HepG2 (cell line): Measurements from ENCODE around the gene RNU5B-1. TPM values are rescaled to one million over a fixed set of nuclear protein-coding genes. Genes with fewer than 3 reads are reported as not detected.

Source experiments
- GABPB1 ChIP-seq: IDR thresholded peaks from 2 replicates; pipeline ENCODE4 v1.6.1; 2016; ENCODE audit warnings: mild to moderate bottlenecking, missing genetic modification reagents, moderate library complexity, missing compliant biosample characterization
- GATA4 ChIP-seq: sonication (generic); IDR thresholded peaks from 2 replicates; pipeline ENCODE4 v1.6.1; 2016; ENCODE audit warnings: antibody characterized with exemption, low read depth, borderline replicate concordance
- GZF1 ChIP-seq: sonication (generic); formaldehyde crosslinking; IDR thresholded peaks from 2 replicates; pipeline ENCODE4 v1.5.1; 2020; ENCODE audit warnings: mild to moderate bottlenecking, missing genetic modification reagents
- HMGXB4 ChIP-seq, 2 experiments: sonication (generic) in 1 of 2; formaldehyde crosslinking in 1 of 2; IDR thresholded peaks; 2 replicates each; pipeline versions ENCODE4 v1.4.0 to v1.6.1; 2018 to 2020; ENCODE audit warnings: missing genetic modification reagents in 2 of 2, borderline replicate concordance in 1 of 2, low read depth in 1 of 2, mild to moderate bottlenecking in 1 of 2, missing biosample characterization in 1 of 2
- HNRNPK ChIP-seq: fragments of 200-400 bp; formaldehyde crosslinking; IDR thresholded peaks from 2 replicates; pipeline ENCODE4 v1.6.1; 2018; ENCODE audit warnings: low read length, low read depth, moderate library complexity, mild to moderate bottlenecking; ENCODE audit not compliant: poor library complexity, severe bottlenecking
- NFIC ChIP-seq: IDR thresholded peaks from 2 replicates; pipeline ENCODE4 v1.6.1; 2012; ENCODE audit warnings: mild to moderate bottlenecking, low read length, inconsistent platforms
- TCF12 ChIP-seq, 2 experiments: fragments of 450-650 bp in 1 of 2; sonication (generic) in 1 of 2; formaldehyde crosslinking in 1 of 2; IDR thresholded peaks; 2 replicates each; pipeline versions ENCODE4 v1.6.1 to v1.8.0; 2017 to 2022; ENCODE audit warnings: antibody characterized with exemption in 1 of 2, mild to moderate bottlenecking in 1 of 2, missing genetic modification reagents in 1 of 2, moderate library complexity in 1 of 2
- ZNF431 ChIP-seq: sonication (generic); formaldehyde crosslinking; IDR thresholded peaks from 2 replicates; pipeline ENCODE4 v1.9.0; 2022; ENCODE audit warnings: missing genetic modification reagents, low read depth, mild to moderate bottlenecking, borderline replicate concordance
- ZNF441 ChIP-seq: sonication (generic); formaldehyde crosslinking; IDR thresholded peaks from 2 replicates; pipeline ENCODE4 v1.7.0; 2021; ENCODE audit warnings: missing genetic modification reagents, borderline replicate concordance
- ZNF567 ChIP-seq: sonication (generic); formaldehyde crosslinking; IDR thresholded peaks from 2 replicates; pipeline ENCODE4 v1.8.1; 2023; ENCODE audit warnings: mild to moderate bottlenecking, missing genetic modification reagents, borderline replicate concordance
- ZNF570 ChIP-seq: sonication (generic); formaldehyde crosslinking; IDR thresholded peaks from 2 replicates; pipeline ENCODE4 v1.4.0; 2020; ENCODE audit warnings: mild to moderate bottlenecking, missing genetic modification reagents, borderline replicate concordance
- polyA plus RNA-seq, 8 experiments: library from polyadenylated mRNA; depleted of rRNA in 3 of 8; stranded (reverse) in 7 of 8; unstranded in 1 of 8; fragments of >200 nt; fragmentation: Illumina TruSeq in 4 of 8; extraction: Trizol in 4 of 8; gene quantifications; 2 replicates each; pipeline versions ENCODE4 v1.2.1 to v1.2.3, GENCODE V29; 2011 to 2016; ENCODE audit warnings: low read depth in 4 of 8, missing spikeins in 1 of 8, mixed read lengths in 1 of 8; ENCODE audit not compliant: insufficient read depth in 1 of 8
- total RNA-seq, 5 experiments: library from RNA; depleted of rRNA; stranded (reverse); fragments of >200 nt; fragmentation: Illumina TruSeq; extraction: Trizol; gene quantifications; 2 replicates each; pipeline ENCODE4 v1.2.3, GENCODE V29; 2016; ENCODE audit warnings: low read depth in 1 of 5
- TF ChIP-seq, protein P1 (sequence below): sonication (generic); formaldehyde crosslinking; IDR thresholded peaks from 2 replicates; pipeline ENCODE4 v1.5.0; 2020; ENCODE audit warnings: mild to moderate bottlenecking, missing genetic modification reagents
- TF ChIP-seq, protein P2 (sequence below): sonication (generic); formaldehyde crosslinking; IDR thresholded peaks from 2 replicates; pipeline ENCODE4 v1.5.1; 2020; ENCODE audit warnings: mild to moderate bottlenecking, missing genetic modification reagents
- TF ChIP-seq, protein P3 (sequence below): sonication (generic); formaldehyde crosslinking; conservative IDR thresholded peaks from 2 replicates; pipeline ENCODE4 v1.8.0; 2022; ENCODE audit warnings: mild to moderate bottlenecking, moderate library complexity, missing genetic modification reagents
- TF ChIP-seq, protein P4 (sequence below): sonication (generic); formaldehyde crosslinking; IDR thresholded peaks from 2 replicates; pipeline ENCODE4 v1.4.0; 2020; ENCODE audit warnings: mild to moderate bottlenecking, missing genetic modification reagents

Gene RNU5B-1
- total and polyA plus RNA-seq, 2 of the 13 experiments (the other 11 are each of a cell fraction or from before 2014, with no cell fraction given), result 1,646 TPM; not detected in 1

- TF ChIP-seq, protein P1, sequence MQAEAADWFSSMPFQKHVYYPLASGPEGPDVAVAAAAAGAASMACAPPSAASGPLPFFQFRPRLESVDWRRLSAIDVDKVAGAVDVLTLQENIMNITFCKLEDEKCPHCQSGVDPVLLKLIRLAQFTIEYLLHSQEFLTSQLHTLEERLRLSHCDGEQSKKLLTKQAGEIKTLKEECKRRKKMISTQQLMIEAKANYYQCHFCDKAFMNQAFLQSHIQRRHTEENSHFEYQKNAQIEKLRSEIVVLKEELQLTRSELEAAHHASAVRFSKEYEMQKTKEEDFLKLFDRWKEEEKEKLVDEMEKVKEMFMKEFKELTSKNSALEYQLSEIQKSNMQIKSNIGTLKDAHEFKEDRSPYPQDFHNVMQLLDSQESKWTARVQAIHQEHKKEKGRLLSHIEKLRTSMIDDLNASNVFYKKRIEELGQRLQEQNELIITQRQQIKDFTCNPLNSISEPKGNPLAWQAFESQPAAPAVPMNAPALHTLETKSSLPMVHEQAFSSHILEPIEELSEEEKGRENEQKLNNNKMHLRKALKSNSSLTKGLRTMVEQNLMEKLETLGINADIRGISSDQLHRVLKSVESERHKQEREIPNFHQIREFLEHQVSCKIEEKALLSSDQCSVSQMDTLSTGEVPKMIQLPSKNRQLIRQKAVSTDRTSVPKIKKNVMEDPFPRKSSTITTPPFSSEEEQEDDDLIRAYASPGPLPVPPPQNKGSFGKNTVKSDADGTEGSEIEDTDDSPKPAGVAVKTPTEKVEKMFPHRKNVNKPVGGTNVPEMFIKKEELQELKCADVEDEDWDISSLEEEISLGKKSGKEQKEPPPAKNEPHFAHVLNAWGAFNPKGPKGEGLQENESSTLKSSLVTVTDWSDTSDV (CRISPR knock-in tag), result no peak
- no peak for TF ChIP-seq NFIC
- TF ChIP-seq GABPB1 (CRISPR knock-in tag), result no peak
- TF ChIP-seq ZNF431 (CRISPR knock-in tag), result no peak
- TF ChIP-seq HMGXB4 (CRISPR knock-in tag; IDR thresholded peaks at IDR 0.05; ENCODE audit: borderline replicate concordance in 1 of 2, low read depth in 1 of 2), result peak; percentile 61 to 89; a peak in 3 of 4 replicates
- no peak for TF ChIP-seq TCF12 (IDR thresholded peaks at IDR 0.05)
- no peak for TF ChIP-seq TCF12 (CRISPR knock-in tag; IDR thresholded peaks at IDR 0.05)
- TF ChIP-seq ZNF441 (CRISPR knock-in tag), result no peak
- no peak for TF ChIP-seq GATA4
- no peak for TF ChIP-seq GZF1 (CRISPR knock-in tag)
- peak; percentile 75 for TF ChIP-seq HNRNPK
- TF ChIP-seq, protein P2, sequence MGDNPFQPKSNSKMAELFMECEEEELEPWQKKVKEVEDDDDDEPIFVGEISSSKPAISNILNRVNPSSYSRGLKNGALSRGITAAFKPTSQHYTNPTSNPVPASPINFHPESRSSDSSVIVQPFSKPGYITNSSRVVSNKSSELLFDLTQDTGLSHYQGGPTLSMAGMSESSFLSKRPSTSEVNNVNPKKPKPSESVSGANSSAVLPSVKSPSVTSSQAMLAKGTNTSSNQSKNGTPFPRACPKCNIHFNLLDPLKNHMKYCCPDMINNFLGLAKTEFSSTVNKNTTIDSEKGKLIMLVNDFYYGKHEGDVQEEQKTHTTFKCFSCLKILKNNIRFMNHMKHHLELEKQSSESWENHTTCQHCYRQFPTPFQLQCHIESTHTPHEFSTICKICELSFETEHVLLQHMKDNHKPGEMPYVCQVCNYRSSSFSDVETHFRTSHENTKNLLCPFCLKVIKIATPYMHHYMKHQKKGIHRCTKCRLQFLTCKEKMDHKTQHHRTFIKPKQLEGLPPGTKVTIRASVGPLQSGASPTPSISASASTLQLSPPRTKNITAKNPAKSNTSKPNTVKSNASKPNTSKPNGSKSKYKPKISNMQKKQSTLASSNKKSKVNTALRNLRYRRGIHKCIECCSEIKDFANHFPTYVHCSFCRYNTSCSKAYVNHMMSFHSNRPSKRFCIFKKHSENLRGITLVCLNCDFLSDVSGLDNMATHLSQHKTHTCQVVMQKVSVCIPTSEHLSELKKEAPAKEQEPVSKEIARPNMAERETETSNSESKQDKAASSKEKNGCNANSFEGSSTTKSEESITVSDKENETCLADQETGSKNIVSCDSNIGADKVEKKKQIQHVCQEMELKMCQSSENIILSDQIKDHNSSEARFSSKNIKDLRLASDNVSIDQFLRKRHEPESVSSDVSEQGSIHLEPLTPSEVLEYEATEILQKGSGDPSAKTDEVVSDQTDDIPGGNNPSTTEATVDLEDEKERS (CRISPR knock-in tag), result no peak
- no peak for TF ChIP-seq ZNF570
- TF ChIP-seq, protein P3, sequence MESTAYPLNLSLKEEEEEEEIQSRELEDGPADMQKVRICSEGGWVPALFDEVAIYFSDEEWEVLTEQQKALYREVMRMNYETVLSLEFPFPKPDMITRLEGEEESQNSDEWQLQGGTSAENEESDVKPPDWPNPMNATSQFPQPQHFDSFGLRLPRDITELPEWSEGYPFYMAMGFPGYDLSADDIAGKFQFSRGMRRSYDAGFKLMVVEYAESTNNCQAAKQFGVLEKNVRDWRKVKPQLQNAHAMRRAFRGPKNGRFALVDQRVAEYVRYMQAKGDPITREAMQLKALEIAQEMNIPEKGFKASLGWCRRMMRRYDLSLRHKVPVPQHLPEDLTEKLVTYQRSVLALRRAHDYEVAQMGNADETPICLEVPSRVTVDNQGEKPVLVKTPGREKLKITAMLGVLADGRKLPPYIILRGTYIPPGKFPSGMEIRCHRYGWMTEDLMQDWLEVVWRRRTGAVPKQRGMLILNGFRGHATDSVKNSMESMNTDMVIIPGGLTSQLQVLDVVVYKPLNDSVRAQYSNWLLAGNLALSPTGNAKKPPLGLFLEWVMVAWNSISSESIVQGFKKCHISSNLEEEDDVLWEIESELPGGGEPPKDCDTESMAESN (CRISPR knock-in tag), result peak; percentile 68; the same call in 1 of the 2 replicates
- TF ChIP-seq ZNF567 (CRISPR knock-in tag), result no peak
- TF ChIP-seq, protein P4, sequence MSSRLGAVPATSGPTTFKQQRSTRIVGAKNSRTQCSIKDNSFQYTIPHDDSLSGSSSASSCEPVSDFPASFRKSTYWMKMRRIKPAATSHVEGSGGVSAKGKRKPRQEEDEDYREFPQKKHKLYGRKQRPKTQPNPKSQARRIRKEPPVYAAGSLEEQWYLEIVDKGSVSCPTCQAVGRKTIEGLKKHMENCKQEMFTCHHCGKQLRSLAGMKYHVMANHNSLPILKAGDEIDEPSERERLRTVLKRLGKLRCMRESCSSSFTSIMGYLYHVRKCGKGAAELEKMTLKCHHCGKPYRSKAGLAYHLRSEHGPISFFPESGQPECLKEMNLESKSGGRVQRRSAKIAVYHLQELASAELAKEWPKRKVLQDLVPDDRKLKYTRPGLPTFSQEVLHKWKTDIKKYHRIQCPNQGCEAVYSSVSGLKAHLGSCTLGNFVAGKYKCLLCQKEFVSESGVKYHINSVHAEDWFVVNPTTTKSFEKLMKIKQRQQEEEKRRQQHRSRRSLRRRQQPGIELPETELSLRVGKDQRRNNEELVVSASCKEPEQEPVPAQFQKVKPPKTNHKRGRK (CRISPR knock-in tag), result no peak
Measured at GRCh38 chr15:65286069-65286703, 18.3 kb upstream of the RNU5B-1 start (continued).
